ENCODE data around the gene CKS2.
A peak's percentile ranks its signal among the peaks of the same experiment; 100 is the strongest.
"Not testable (repeated sequence)": the region's sequence is repeated elsewhere in the genome, so short reads cannot be mapped to it uniquely, and the experiment has no call there.

CKS2 gene

GRCh38 chr9:89310475-89311345, at the start of gene CKS2:
Gene CKS2, plus strand, starts transcription at chr9:89311195. Its CDS starts 98 bp downstream, at chr9:89311293.
- peak; percentile 100 for DNase-seq (ENCODE audit: low spot score)

GRCh38 chr9:89273528-89274279, 37.3 kb upstream of the CKS2 start:
- DNase-seq (ENCODE audit: low spot score) = no peak

- peak; percentile 47 for DNase-seq (ENCODE audit: low spot score)
Observed at GRCh38 chr9:89274838-89275237, 36.2 kb upstream of the CKS2 start.

- not testable (repeated sequence) for DNase-seq (ENCODE audit: low spot score)
Observed at GRCh38 chr9:89276040-89276439, 35.0 kb upstream of the CKS2 start.

- DNase-seq (ENCODE audit: low spot score) = no peak
Observed at GRCh38 chr9:89277043-89277442, 34.0 kb upstream of the CKS2 start.

GRCh38 chr9:89277454-89277853, 33.5 kb upstream of the CKS2 start:
- peak; percentile 11 for DNase-seq (ENCODE audit: low spot score)

- DNase-seq (ENCODE audit: low spot score) = no peak
Observed at GRCh38 chr9:89278551-89278950, 32.4 kb upstream of the CKS2 start.

GRCh38 chr9:89278997-89279739, 31.8 kb upstream of the CKS2 start:
- peak; percentile 58 for DNase-seq (ENCODE audit: low spot score)

- DNase-seq (ENCODE audit: low spot score) = no peak
Observed at GRCh38 chr9:89281106-89281505, 29.9 kb upstream of the CKS2 start.

- not testable (repeated sequence) for DNase-seq (ENCODE audit: low spot score)
Observed at GRCh38 chr9:89282248-89282968, 28.6 kb upstream of the CKS2 start.

- DNase-seq (ENCODE audit: low spot score) = no peak
Observed at GRCh38 chr9:89284076-89284475, 26.9 kb upstream of the CKS2 start.

GRCh38 chr9:89291741-89292140, 19.3 kb upstream of the CKS2 start:
- no peak for DNase-seq (ENCODE audit: low spot score)

GRCh38 chr9:89293014-89293413, 18.0 kb upstream of the CKS2 start:
- DNase-seq (ENCODE audit: low spot score) = no peak

GRCh38 chr9:89295400-89295799, 15.6 kb upstream of the CKS2 start:
- no peak for DNase-seq (ENCODE audit: low spot score)

GRCh38 chr9:89301996-89302395, 9.0 kb upstream of the CKS2 start:
- DNase-seq (ENCODE audit: low spot score) = not testable (repeated sequence)

- no peak for DNase-seq (ENCODE audit: low spot score)
Observed at GRCh38 chr9:89304020-89304833, 6.8 kb upstream of the CKS2 start.

GRCh38 chr9:89304834-89305188, 6.2 kb upstream of the CKS2 start:
- no peak for DNase-seq (ENCODE audit: low spot score)

GRCh38 chr9:89305868-89306267, 5.1 kb upstream of the CKS2 start:
- DNase-seq (ENCODE audit: low spot score) = no peak

GRCh38 chr9:89309166-89309565, 1.8 kb upstream of the CKS2 start:
- DNase-seq (ENCODE audit: low spot score) = no peak

- no peak for DNase-seq (ENCODE audit: low spot score)
Observed at GRCh38 chr9:89309608-89310474, 1.2 kb upstream of the CKS2 start.

Measured in activated CD4-positive, alpha-beta T cell treated with anti-CD3 and anti-CD28 coated beads, Interleukin-2, Interleukin-4, amounts not matched to agents 100 ng/mL and 50 ng/mL, durations not matched to agents 16 hours and 8 hours (primary cell).